Central memory CD4-positive, alpha-beta T cell (primary cell): ENCODE results near the gene KRTAP5-4.
"Not testable (repeated sequence)": the region's sequence is repeated elsewhere in the genome, so short reads cannot be mapped to it uniquely, and the experiment has no call there.

Source experiments
- DNase-seq: peaks from one replicate; pipeline ENCODE4 v3.0.0; 2022

The KRTAP5-4 gene

GRCh38 chr11:1636291-1636950 lies 14.5 kb upstream of the KRTAP5-4 start:
- DNase-seq = no peak

DNA sequence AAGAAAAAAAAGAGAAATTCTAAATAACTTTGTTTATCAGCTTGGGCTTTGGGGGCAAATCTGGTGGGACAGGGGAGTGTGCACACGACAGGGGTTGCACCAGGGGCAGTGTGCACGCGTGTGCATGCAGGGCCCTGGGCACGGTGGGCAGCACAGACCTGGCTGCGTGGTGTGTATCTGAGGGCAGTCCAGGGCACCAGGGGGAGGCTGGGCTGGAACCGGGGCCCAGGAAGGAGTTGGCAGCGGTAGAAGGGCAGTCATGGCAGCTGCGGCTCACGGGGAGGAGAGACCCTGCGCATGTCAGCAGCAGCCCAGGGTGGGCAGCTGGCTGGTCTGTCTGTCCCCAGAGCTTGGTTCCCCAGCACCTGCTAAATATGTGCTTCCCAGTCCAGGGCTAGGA lies 11.9 kb upstream of the KRTAP5-4 start:
- DNase-seq = no peak

DNA sequence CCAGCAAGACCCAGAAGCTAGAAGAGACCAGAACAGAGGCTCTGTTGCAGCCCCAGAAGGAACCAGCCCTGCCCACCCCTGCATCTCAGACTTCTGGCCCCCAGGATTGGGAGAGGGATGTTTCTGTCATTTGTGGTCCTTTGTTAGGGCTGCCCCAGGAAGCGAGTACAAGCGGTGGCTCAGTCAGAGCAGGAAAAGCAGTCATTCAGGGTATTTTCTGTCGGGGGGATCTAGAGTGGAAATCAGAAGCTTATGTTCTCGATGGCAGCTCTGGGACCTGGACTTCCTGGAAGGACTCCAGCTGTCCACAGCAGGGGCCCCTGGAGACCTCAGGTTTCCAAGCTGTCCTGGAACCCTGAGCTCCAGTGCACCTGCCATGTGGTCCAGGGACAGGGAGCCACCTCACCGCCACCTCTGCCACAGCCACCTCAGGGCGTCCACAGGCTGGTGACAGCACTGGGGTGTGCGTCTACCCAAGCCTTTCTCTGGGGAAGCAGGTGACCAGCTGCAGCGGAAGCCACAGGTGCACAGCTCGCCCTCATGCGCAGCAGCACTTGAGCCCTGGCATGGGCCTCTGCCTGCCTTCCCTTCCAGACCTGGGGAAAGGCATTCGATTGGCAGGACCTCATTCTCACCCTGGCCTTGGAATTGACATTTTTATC lies 10.2 kb upstream of the KRTAP5-4 start:
- no peak for DNase-seq

GRCh38 chr11:1631066-1631568 lies 9.2 kb upstream of the KRTAP5-4 start:
- no peak for DNase-seq

GRCh38 chr11:1630271-1630670 lies 8.3 kb upstream of the KRTAP5-4 start:
- no peak for DNase-seq

DNA sequence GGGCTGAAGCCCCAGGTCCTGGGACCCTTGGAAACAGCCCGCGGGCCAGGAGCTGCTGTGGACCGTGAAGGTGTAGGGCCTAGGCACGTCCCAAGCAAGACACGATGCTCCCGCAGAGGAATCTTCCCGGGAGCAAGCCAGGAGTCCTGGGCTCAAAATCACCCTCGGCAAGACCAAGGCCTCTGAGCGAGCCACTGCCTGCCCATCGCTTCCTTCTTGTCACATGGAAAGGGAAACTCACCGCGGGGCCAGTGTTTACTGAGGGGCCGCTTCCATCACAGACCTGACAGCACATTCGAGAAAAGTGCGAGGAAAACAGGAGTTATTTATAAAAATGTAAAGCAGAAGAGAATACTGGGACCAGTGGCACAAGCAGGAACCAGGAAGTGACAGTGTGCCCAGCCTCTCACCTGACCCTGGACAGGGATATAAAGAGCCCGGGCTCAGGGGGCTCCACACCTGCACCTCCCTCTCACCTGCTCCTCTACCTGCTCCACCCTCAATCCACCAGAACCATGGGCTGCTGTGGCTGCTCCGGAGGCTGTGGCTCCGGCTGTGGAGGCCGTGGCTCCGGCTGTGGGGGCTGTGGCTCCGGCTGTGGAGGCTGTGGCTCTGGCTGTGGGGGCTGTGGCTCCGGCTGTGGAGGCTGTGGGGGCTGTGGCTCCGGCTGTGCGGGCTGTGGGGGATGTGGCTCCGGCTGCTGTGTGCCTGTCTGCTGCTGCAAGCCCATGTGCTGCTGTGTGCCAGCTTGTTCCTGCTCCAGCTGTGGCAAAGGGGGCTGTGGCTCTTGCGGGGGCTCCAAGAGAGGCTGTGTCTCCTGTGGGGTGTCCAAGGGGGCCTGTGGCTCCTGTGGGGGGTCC lies 7.6 kb upstream of the KRTAP5-4 start, which contains the start of gene KRTAP5-5:
KRTAP5-5 (plus strand) TSS at position 450 of the 860 bp plus-strand sequence; CDS start at position 516, 66 bp downstream.
- no peak for DNase-seq

- peak; percentile 50 for DNase-seq
These were observed 6.8 kb upstream of the KRTAP5-4 start for GRCh38 chr11:1628506-1629325.

DNA sequence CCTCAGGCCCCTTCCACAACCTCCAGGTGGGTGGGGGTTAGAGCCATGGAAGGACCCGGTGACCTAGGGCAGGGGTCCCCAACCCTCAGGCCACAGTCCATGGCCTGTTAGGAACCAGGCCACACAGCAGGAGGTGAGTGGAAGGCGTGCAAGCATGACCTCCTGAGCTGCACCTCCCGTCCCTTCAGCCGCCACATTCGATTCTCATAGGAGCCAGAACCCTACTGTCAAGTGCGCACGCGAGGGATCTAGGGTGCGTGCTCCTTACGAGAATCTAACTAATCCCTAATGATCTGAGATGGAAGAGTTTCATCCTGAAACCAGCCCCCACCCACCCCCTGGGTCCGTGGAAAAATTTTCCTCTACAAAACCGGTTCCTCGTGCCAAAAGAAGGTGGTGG lies 3.6 kb upstream of the KRTAP5-4 start:
- no peak for DNase-seq

DNA sequence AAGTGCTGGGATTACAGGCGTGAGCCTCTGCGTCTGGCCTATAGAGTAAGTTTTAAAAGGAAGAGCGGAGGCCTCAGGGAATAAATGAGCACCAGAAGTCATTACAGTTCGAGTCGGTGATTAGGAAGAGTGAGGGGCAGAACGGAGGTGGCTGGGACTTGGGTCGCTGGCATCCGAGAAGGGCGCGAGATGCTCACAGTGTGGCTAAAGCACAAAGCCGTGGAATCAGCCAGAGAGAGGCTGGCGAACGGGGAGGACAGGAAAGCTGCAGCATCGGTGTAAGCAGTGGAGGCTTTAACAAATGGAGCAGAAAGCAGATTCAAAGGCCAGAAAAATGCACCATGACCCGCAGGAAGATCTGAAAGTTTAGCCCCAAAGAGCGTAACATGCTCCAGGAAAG lies 2.7 kb upstream of the KRTAP5-4 start:
- DNase-seq = no peak

DNA sequence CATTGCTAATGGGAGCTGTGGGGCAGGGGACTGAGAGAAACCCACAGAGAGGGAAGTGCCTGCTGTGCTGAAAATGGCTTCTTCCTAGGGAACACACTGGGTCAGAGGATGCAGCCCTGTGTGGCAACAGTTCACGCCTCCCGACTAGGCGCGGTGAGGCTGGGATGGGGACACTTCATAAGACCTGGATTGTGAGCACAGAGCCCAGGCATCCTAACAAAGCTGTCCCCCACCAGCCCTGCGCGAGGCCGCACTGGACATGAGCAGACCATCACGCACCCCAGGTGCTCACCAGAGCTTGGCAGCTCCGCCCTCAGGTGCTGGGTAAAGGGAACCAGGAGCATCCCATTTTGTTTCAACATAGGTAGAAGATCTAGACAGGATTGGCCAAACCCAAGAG lies 1.8 kb upstream of the KRTAP5-4 start:
- DNase-seq = no peak

DNA sequence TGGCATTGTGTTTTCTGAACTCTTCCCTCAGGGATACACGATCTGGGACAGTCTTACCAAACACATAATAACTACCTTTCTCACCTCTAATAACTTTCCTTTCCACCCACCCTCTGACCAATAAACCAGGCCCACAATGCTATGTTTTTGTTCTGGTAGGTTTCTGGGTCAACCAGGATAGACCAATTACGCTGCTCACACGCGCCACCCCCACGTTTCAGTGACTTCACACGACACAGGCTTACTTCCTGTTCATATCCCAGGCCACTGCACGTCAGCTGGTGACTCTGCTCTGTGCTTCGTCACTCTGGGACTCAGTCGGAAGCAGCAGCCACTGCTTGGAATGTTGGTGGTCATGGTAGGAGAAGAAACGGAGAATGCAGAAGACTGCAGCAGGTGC lies 2.5 kb downstream of the KRTAP5-4 start:
- DNase-seq = peak; percentile 45

DNA sequence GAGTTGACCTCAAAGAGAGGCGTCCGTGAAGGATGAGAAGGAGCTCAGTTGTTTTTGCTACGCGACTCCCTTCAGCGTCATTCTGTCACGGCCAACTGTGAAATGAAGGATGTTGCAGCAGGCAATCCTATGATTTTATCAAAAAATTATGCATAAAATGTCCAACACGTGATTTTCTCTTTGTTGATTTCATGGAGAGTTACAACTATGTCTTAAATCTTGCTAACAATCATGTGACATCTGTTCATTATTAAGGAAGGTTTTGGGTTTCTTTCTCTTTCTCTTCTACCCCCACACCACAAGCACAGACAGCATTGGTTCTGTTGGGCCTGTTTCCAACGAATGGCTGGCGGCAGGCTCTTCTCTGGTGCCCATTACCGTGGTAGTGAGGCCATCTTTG lies 3.7 kb downstream of the KRTAP5-4 start:
- no peak for DNase-seq

DNA sequence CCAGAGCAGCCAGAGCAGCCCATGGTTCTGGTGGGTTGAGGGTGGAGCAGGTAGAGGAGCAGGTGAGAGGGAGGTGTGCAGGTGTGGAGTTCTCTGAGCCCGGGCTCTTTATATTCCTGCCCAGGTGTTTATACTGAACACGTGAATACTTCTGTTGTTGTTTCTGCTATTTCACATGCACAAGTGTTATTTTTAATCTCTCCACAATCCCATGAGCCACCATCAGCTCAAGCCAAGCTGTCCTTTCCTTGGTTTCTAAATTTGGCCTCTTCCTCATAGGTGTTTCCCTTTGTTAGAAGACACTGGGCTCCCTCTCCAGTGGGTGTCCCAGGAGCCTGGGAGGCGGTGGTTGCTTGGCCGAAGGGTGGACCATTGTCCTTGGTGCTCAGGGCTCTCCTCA lies 13.6 kb downstream of the KRTAP5-4 start, which contains the start of gene KRTAP5-3:
KRTAP5-3 (minus strand) TSS at position 101 of the 400 bp plus-strand sequence; CDS start at position 23, 78 bp downstream.
- no peak for DNase-seq

- DNase-seq = not testable (repeated sequence)
These were observed 14.0 kb downstream of the KRTAP5-4 start for GRCh38 chr11:1607901-1608300.

DNA sequence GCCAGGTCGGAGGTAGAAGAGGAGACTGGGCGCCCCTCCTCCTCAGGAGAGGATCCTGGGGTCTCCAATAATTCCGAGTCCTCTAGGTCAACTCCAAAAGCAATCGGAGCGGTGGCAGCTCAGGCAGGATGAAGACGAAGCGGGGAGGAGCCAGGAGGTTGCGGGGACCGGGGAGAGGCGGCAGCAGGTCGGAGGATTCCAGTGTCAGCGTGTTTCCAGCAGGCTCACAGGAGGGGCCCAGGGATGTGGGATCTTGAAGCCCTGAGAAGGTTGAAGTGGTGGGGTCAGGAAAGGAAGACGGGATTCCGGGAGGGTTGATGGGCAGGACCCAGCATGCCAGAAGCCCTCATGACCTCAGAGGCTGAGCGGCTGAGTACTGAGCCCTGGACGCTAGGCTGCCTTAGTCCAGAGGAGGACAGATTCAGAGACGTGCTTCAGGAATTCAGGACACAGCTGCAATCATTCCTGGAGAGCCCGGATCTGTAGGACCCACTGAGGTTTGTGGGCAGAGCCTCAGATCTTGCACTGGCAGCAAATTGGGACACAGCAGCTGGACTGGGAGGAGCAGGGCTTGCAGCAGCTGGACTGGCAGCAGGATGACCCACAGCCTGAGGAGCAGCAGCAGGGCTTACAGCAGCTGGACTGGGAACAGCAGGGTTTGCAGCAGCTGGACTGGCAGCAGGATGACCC lies 14.6 kb downstream of the KRTAP5-4 start:
- DNase-seq = not testable (repeated sequence)

GRCh38 chr11:1605923-1606322 lies 16.0 kb downstream of the KRTAP5-4 start:
- DNase-seq = peak; percentile 53

- no peak for DNase-seq
These were observed 17.2 kb downstream of the KRTAP5-4 start for GRCh38 chr11:1604711-1605110.

DNA sequence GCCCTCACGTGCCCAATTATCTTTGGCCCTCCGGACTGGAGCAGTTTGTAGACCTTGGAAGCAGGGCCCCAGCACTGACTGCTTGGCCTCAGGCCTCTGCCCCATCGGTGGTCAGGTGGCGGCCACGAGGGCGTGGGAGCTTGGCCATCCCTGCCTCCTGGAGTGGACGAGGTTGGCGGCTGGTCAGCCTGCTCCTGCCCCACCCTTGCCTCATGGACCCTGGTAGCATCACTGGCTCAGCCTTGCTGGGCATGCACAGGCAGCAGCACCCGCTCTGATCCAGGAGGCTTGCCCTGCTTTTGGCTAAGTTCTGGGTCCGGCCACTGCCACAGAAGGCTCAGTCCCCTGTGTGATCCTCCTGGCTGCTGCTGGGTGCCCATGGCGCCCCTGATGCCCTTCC lies 17.8 kb downstream of the KRTAP5-4 start:
- no peak for DNase-seq

DNA sequence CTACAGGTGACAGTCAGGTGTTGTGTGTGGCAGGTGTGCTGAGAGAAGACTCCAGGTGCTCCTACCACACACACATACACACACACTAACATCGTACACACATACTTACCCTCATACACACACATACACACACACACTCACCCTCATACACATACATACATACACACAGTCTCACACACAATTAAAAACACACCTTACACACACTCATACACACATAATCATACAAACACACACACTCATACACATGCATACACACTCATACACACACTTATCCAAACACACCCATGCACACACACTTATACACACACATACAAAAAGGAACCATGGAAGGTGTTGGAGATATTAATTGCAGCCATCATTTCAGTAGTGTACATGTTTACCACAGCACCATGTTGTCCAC lies 18.3 kb downstream of the KRTAP5-4 start:
- no peak for DNase-seq

DNA sequence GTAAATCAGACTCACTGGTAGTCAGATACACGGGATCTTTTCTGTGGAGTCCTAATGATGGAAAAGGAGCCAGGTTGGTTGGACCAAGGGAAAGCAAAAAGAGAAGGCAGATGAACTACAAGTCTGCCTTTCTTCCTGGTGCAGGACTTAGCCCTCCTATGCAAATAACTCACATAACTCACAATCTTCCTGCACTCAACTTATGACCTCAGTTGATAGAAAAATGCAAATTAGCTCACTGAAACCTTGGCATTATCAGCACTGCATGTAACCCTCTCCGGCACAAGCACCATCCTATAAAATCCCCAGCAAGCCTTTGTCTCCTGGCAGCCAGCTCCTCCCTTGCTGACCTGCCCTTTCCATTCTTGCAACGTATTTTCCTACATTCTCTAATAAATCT lies 20.3 kb downstream of the KRTAP5-4 start:
- DNase-seq = not testable (repeated sequence)

DNA sequence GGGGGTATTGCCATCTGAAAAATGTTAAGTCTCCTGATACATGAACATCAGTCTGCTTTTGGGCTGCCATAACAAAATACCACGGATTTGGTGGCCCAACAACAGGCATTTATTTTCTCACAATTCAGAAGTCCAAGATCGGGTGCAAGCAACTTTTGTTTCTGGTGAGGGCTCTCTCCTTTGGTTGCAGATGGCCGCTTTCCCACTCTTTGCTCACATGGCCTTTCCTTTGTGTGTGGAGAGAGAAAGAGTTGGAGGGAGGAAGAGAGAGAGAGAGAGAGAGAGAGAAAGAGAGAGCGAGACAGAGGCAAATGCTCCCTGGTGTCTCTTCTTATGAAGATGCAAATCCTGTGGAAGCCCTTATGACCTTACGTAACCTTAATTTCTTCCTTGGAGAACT lies 21.3 kb downstream of the KRTAP5-4 start:
- DNase-seq = no peak

DNA sequence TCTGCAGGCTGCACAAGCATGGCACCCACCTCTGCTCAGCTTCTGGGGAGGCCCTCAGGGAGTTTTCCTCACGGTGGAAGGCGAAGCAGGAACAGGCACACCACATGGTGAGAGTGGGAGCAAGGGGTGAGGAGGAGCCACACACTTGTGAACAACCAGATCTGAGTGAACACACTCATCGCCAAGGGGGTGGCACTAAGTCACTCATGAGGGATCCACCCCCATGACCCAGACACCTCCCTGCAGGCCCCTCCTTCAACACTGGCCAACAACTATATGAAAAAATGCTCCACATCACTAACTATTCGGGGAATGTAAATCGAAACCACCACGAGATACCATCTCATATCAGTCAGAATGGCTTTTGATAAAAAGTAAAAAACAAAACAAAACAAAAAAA lies 23.1 kb downstream of the KRTAP5-4 start:
- DNase-seq = peak; percentile 37
